NCI-H1694 (cell line): ENCODE measurements around the gene L3HYPDH.
"Not testable (repeated sequence)": the region's sequence is repeated elsewhere in the genome, so short reads cannot be mapped to it uniquely, and the experiment has no call there.

ENCODE experiments used
- DNase-seq: peaks from one replicate; lab custom pipeline; 2025; lab: John Stamatoyannopoulos, UW

The L3HYPDH gene

GRCh38 chr14:59478540-59478939, 5.7 kb downstream of the L3HYPDH start:
- DNase-seq = no peak

- no peak for DNase-seq
Measured at GRCh38 chr14:59475709-59476108, 8.5 kb downstream of the L3HYPDH start.

GRCh38 chr14:59474172-59474571, 10.0 kb downstream of the L3HYPDH start:
- no peak for DNase-seq

GRCh38 chr14:59465316-59466135, 18.7 kb downstream of the L3HYPDH start, which contains the start of gene GPR135:
Gene GPR135, minus strand, starts transcription at chr14:59465380. Its CDS starts 154 bp downstream, at chr14:59465226.
- DNase-seq = no peak

- no peak for DNase-seq
Measured at GRCh38 chr14:59464486-59465315, 19.5 kb downstream of the L3HYPDH start.

GRCh38 chr14:59463787-59464485, 20.3 kb downstream of the L3HYPDH start:
- DNase-seq = no peak

- no peak for DNase-seq
Measured at GRCh38 chr14:59461891-59462290, 22.3 kb downstream of the L3HYPDH start.

GRCh38 chr14:59460378-59460777, 23.8 kb downstream of the L3HYPDH start:
- DNase-seq = no peak

GRCh38 chr14:59458486-59458885, 25.7 kb downstream of the L3HYPDH start:
- DNase-seq = no peak

GRCh38 chr14:59455411-59455810, 28.8 kb downstream of the L3HYPDH start:
- no peak for DNase-seq

GRCh38 chr14:59454139-59454538, 30.1 kb downstream of the L3HYPDH start:
- DNase-seq = no peak

- DNase-seq = no peak
Measured at GRCh38 chr14:59451849-59452248, 32.4 kb downstream of the L3HYPDH start.

GRCh38 chr14:59450716-59451115, 33.5 kb downstream of the L3HYPDH start:
- no peak for DNase-seq

- not testable (repeated sequence) for DNase-seq
Measured at GRCh38 chr14:59448673-59449072, 35.5 kb downstream of the L3HYPDH start.

GRCh38 chr14:59439256-59439965, 44.8 kb downstream of the L3HYPDH start:
- no peak for DNase-seq

- no peak for DNase-seq
Measured at GRCh38 chr14:59438195-59438647, 46.0 kb downstream of the L3HYPDH start.

GRCh38 chr14:59435987-59436386, 48.2 kb downstream of the L3HYPDH start:
- DNase-seq = no peak

- no peak for DNase-seq
Measured at GRCh38 chr14:59435101-59435500, 49.1 kb downstream of the L3HYPDH start.

- DNase-seq = no peak
Measured at GRCh38 chr14:59429790-59430189, 54.4 kb downstream of the L3HYPDH start.

GRCh38 chr14:59428581-59429012, 55.6 kb downstream of the L3HYPDH start:
- DNase-seq = no peak
